Esophagus squamous epithelium (tissue), 4 donors: Measurements from ENCODE around the gene KRT86.

Source experiments
- POLR2A ChIP-seq, 4 donors: fragments of 450-650 bp; IDR thresholded peaks; one replicate each; pipeline ENCODE4 v1.6.1; 2017; ENCODE audit warnings: antibody characterized with exemption in 4 of 4, mild to moderate bottlenecking in 4 of 4, moderate library complexity in 3 of 4
- TF ChIP-seq, protein P1 (sequence below), 6 experiments: fragments of 450-650 bp in 4 of 6; fragments of 200-600 bp in 2 of 6; sonication (generic) in 2 of 6; IDR thresholded peaks; one replicate each; pipeline ENCODE4 v1.5.1; 2016 to 2019; ENCODE audit warnings: antibody characterized with exemption in 6 of 6, mild to moderate bottlenecking in 4 of 6, moderate library complexity in 4 of 6

DNA sequence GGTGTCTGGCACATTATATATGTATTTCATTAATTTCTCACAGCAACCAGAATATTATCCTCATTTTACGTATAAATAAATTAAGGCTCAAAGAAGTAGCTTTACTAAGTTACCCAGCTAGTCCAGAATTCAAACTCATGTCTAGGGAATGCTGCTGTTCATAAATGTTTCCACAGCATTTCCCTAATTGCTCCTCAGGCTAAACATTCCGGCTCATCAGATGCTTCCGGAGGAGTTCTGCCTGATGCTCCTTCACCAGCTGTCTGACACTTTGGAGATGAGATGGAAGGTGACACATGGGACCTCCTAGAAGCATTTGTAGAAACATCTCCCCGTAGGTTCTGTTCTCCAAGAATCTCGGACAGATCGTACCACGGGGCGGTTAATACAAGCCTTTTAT, 80.7 kb downstream of the KRT86 start:
- no peak for TF ChIP-seq POLR2A (IDR thresholded peaks at IDR 0.05)
- TF ChIP-seq, protein P1, sequence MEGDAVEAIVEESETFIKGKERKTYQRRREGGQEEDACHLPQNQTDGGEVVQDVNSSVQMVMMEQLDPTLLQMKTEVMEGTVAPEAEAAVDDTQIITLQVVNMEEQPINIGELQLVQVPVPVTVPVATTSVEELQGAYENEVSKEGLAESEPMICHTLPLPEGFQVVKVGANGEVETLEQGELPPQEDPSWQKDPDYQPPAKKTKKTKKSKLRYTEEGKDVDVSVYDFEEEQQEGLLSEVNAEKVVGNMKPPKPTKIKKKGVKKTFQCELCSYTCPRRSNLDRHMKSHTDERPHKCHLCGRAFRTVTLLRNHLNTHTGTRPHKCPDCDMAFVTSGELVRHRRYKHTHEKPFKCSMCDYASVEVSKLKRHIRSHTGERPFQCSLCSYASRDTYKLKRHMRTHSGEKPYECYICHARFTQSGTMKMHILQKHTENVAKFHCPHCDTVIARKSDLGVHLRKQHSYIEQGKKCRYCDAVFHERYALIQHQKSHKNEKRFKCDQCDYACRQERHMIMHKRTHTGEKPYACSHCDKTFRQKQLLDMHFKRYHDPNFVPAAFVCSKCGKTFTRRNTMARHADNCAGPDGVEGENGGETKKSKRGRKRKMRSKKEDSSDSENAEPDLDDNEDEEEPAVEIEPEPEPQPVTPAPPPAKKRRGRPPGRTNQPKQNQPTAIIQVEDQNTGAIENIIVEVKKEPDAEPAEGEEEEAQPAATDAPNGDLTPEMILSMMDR (IDR thresholded peaks at IDR 0.05): no peak
